Breast epithelium (tissue), 3 donors: ENCODE measurements around the gene CDK6.

Experiments used
- CTCF ChIP-seq, 3 donors: fragments of 450-650 bp; IDR thresholded peaks; one replicate each; pipeline ENCODE4 v1.5.1; 2016 to 2017; ENCODE audit warnings: antibody characterized with exemption in 3 of 3, mild to moderate bottlenecking in 3 of 3, moderate library complexity in 3 of 3
- POLR2A ChIP-seq: fragments of 450-650 bp; IDR thresholded peaks from one replicate; pipeline ENCODE4 v1.6.1; 2016; ENCODE audit warnings: antibody characterized with exemption, mild to moderate bottlenecking, moderate library complexity

GRCh38 chr7:92790992-92791391 lies 45.4 kb downstream of the CDK6 start:
- TF ChIP-seq POLR2A (no peak), CTCF (IDR thresholded peaks at IDR 0.05) (no peak)
